Keratinocyte (primary cell): ENCODE measurements around the gene NBPF1. TPM values are rescaled to one million over a fixed set of nuclear protein-coding genes. Genes with fewer than 3 reads are reported as not detected.
"Not testable (repeated sequence)": the region's sequence is repeated elsewhere in the genome, so short reads cannot be mapped to it uniquely, and the experiment has no call there.

Source experiments
- DNase-seq: peaks from one replicate; pipeline ENCODE4 v3.0.0-alpha.2; 2011; ENCODE audit warnings: low read depth, missing footprints, low spot score
- FAIRE-seq: peaks from 2 replicates; lab custom pipeline; 2011; peaks lifted over from hg19 to GRCh38; lab: Jason Lieb, UNC
- H2AFZ ChIP-seq: 2 replicates; pipeline ENCODE4 v1.6.0; 2012; ENCODE audit warnings: low read length, control low read depth, inconsistent platforms; ENCODE audit not compliant: control insufficient read depth
- H3K27ac ChIP-seq: 2 replicates; pipeline ENCODE4 v1.5.1; 2011; ENCODE audit warnings: low read length; ENCODE audit not compliant: control insufficient read depth, insufficient read depth
- H3K27me3 ChIP-seq: 3 replicates; pipeline ENCODE4 v1.6.0; 2011; ENCODE audit warnings: low read length; ENCODE audit not compliant: control insufficient read depth, insufficient read depth; ENCODE audit errors: extremely low read depth
- H3K36me3 ChIP-seq, 2 experiments: 2 replicates in 1 of 2; 3 replicates in 1 of 2; pipeline ENCODE4 v1.5.1; 2011; ENCODE audit warnings: low read length in 2 of 2, mild to moderate bottlenecking in 1 of 2; ENCODE audit not compliant: control insufficient read depth in 2 of 2, insufficient read depth in 2 of 2; ENCODE audit errors: extremely low read depth in 1 of 2
- H3K4me1 ChIP-seq: 3 replicates; pipeline ENCODE4 v1.5.1; 2011; ENCODE audit warnings: low read length; ENCODE audit not compliant: control insufficient read depth, insufficient read depth; ENCODE audit errors: extremely low read depth
- H3K4me2 ChIP-seq: 3 replicates; pipeline ENCODE4 v1.6.0; 2011; ENCODE audit warnings: low read depth, low read length; ENCODE audit not compliant: control insufficient read depth, insufficient read depth; ENCODE audit errors: extremely low read depth
- H3K4me3 ChIP-seq, 3 experiments: fragments of 200-600 bp in 1 of 3; sonication (generic) in 1 of 3; 2 replicates in 2 of 3; 3 replicates in 1 of 3; pipeline ENCODE4 v1.5.1; 2011 to 2016; ENCODE audit warnings: low read length in 3 of 3, mild to moderate bottlenecking in 3 of 3, control low read depth in 2 of 3, inconsistent platforms in 1 of 3, low read depth in 1 of 3, mixed read lengths in 1 of 3, mixed run types in 1 of 3, moderate library complexity in 1 of 3; ENCODE audit not compliant: control insufficient read depth in 2 of 3, insufficient read depth in 2 of 3; ENCODE audit errors: extremely low read depth in 1 of 3
- H3K79me2 ChIP-seq: 2 replicates; pipeline ENCODE4 v1.6.0; 2012; ENCODE audit warnings: low read length; ENCODE audit not compliant: control insufficient read depth, insufficient read depth
- H3K9ac ChIP-seq: 3 replicates; pipeline ENCODE4 v1.6.0; 2011; ENCODE audit warnings: low read length; ENCODE audit not compliant: control insufficient read depth, insufficient read depth; ENCODE audit errors: extremely low read depth
- H3K9me1 ChIP-seq: 3 replicates; pipeline ENCODE4 v1.6.0; 2011; ENCODE audit warnings: low read length; ENCODE audit not compliant: control insufficient read depth, insufficient read depth; ENCODE audit errors: extremely low read depth
- H3K9me3 ChIP-seq: 2 replicates; pipeline ENCODE4 v1.5.1; 2012; ENCODE audit warnings: low read depth, low read length; ENCODE audit not compliant: control insufficient read depth
- H4K20me1 ChIP-seq: 3 replicates; pipeline ENCODE4 v1.6.0; 2011; ENCODE audit warnings: low read length; ENCODE audit not compliant: control insufficient read depth, insufficient read depth; ENCODE audit errors: extremely low read depth
- CTCF ChIP-seq, 3 experiments: IDR thresholded peaks in 1 of 3; conservative IDR thresholded peaks in 1 of 3; optimal IDR thresholded peaks in 1 of 3; 2 replicates in 2 of 3; 3 replicates in 1 of 3; pipeline versions ENCODE3 to v1.5.1; 2011; ENCODE audit warnings: low read length in 3 of 3, mild to moderate bottlenecking in 3 of 3, moderate library complexity in 2 of 3, control low read depth in 1 of 3, inconsistent platforms in 1 of 3; ENCODE audit not compliant: insufficient read depth in 2 of 3; ENCODE audit errors: extremely low read depth in 1 of 3
- EZH2 ChIP-seq: IDR thresholded peaks from one replicate; pipeline ENCODE4 v1.6.1; 2012; ENCODE audit warnings: inconsistent platforms, mild to moderate bottlenecking, low read length, moderate library complexity
- dilution Hi-C: fragments of 300-500 bp; cut with MboI; formaldehyde crosslinking; loops from one replicate; pipeline ENCODE4 v1.7.0; 2020; ENCODE audit warnings: low sequenced_read_pairs; ENCODE audit not compliant: extremely low pct_ligation_motif_present
- polyA plus RNA-seq, 5 experiments: library from polyadenylated mRNA; depleted of rRNA in 3 of 5; stranded (reverse) in 3 of 5; stranded (forward) in 1 of 5; unstranded in 1 of 5; fragments of >200 nt; gene quantifications; 1 replicate in 1 of 5; 2 replicates in 3 of 5; 3 replicates in 1 of 5; pipeline versions ENCODE4 v1.2.1 to v1.2.3, GENCODE V29; 2011 to 2012; ENCODE audit warnings: missing spikeins in 2 of 5, low read depth in 1 of 5, low replicate concordance in 1 of 5

The NBPF1 gene
- polyA plus RNA-seq, 1 donor (not counting 4 experiments of a cell fraction or from before 2014, with no cell fraction given), result 16.4 TPM

- Histone ChIP-seq H3K9me1 (no peaks in the 10 kb centered on the region), H2AFZ (no peak overlapping the region), H3K9me3 (no peaks in the 10 kb centered on the region), H3K27me3 (no peaks in the 10 kb centered on the region), H3K27ac (no peak overlapping the region), H3K79me2 (no peaks in the 10 kb centered on the region), H4K20me1 (no peaks in the 10 kb centered on the region), H3K9ac (no peak overlapping the region), H3K36me3 (peaks cover 15 to 36% of the 10 kb centered on the region in 2 experiments), H3K4me2 (no peak overlapping the region), H3K4me3 (no peak overlapping the region), H3K4me1 (no peaks in the 10 kb centered on the region)
- dilution Hi-C loops, result no loop called here
- DNase-seq (no peak), FAIRE-seq (no peak)
- no peak for TF ChIP-seq CTCF (optimal IDR thresholded peaks at IDR 0.05 in 1 of 3, IDR thresholded peaks at IDR 0.05 in 1 of 3, conservative IDR thresholded peaks at IDR 0.05 in 1 of 3; ENCODE audit: extremely low read depth in 1 of 3, insufficient read depth in 2 of 3, low read length in 3 of 3)
- no peak for TF ChIP-seq EZH2
Measured at GRCh38 chr1:16630661-16631247, 17.4 kb upstream of the NBPF1 start.

- H3K27ac ChIP-seq, H2AFZ ChIP-seq, H4K20me1 ChIP-seq, H3K9me3 ChIP-seq, H3K9ac ChIP-seq, H3K79me2 ChIP-seq, dilution Hi-C loops, H3K4me2 ChIP-seq, FAIRE-seq, H3K4me1 ChIP-seq, DNase-seq, H3K9me1 ChIP-seq, H3K4me3 ChIP-seq, H3K27me3 ChIP-seq: not testable (repeated sequence)
- H3K36me3 ChIP-seq, result peaks cover 20 to 39% of the 10 kb centered on the region in 2 experiments
Measured at GRCh38 chr1:16629916-16630530, 16.7 kb upstream of the NBPF1 start.
